GM20000 (cell line): ENCODE measurements around the gene VCAN.
A peak's percentile ranks its signal among the peaks of the same experiment; 100 is the strongest.

Source experiments
- DNase-seq: peaks from one replicate; pipeline ENCODE4 v3.0.0; 2012; ENCODE audit warnings: low spot score
- TF ChIP-seq, protein P1 (sequence below): IDR thresholded peaks from 2 replicates; pipeline ENCODE4 v1.5.1; 2012; ENCODE audit warnings: mild to moderate bottlenecking, control low read depth; ENCODE audit errors: extremely low read depth, missing control alignments

The VCAN gene

DNA sequence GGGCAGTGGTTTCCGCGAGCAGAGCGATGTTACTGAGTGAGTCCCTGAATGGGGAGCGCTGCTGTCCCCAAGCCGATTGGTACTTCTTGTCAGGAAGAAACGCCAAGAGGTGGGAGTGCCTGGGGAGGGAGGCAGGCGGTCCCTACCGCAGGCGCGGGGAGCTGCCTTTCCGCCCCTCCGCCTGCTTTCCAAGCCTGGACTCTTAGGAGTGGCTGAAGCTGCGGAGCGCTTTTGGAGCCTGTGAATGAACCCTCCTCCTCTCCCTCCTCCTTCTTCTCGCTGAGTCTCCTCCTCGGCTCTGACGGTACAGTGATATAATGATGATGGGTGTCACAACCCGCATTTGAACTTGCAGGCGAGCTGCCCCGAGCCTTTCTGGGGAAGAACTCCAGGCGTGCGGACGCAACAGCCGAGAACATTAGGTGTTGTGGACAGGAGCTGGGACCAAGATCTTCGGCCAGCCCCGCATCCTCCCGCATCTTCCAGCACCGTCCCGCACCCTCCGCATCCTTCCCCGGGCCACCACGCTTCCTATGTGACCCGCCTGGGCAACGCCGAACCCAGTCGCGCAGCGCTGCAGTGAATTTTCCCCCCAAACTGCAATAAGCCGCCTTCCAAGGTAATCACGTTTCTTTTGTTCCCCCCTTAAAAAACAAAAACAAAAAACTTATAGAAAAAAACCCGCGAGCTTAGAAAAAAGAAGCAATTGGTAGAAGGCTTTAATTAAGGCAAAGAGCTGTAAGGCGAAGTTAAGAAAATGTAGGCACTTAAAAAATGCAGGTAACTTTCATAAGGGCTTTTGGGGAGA lies at the start of gene VCAN:
Gene VCAN, plus strand, starts transcription at position 340 of the 808 bp plus-strand sequence. CDS start 11,775 bp downstream, outside the sequence.
- peak; percentile 22 for DNase-seq
- TF ChIP-seq, protein P1, sequence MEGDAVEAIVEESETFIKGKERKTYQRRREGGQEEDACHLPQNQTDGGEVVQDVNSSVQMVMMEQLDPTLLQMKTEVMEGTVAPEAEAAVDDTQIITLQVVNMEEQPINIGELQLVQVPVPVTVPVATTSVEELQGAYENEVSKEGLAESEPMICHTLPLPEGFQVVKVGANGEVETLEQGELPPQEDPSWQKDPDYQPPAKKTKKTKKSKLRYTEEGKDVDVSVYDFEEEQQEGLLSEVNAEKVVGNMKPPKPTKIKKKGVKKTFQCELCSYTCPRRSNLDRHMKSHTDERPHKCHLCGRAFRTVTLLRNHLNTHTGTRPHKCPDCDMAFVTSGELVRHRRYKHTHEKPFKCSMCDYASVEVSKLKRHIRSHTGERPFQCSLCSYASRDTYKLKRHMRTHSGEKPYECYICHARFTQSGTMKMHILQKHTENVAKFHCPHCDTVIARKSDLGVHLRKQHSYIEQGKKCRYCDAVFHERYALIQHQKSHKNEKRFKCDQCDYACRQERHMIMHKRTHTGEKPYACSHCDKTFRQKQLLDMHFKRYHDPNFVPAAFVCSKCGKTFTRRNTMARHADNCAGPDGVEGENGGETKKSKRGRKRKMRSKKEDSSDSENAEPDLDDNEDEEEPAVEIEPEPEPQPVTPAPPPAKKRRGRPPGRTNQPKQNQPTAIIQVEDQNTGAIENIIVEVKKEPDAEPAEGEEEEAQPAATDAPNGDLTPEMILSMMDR = no peak

DNA sequence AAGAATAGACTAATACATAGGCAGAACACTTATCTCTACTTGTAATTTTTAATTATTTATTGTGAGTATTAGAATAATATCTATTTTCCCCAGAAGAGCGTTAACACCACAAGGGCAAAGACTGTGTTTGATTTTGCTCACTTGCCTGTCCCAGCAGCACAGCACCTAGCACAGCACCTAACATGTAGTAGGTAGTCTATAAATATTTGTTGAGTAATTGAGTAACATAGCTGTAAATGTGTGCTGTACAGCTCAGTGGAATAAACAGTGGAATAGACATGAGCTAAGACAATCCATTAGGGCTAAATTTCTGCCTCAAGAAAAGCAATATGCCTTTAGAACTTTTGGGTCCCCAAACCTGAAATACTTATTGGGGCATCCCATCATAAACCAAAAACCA lies 49.3 kb upstream of the VCAN start:
- DNase-seq = no peak
- TF ChIP-seq, protein P1 = no peak

DNA sequence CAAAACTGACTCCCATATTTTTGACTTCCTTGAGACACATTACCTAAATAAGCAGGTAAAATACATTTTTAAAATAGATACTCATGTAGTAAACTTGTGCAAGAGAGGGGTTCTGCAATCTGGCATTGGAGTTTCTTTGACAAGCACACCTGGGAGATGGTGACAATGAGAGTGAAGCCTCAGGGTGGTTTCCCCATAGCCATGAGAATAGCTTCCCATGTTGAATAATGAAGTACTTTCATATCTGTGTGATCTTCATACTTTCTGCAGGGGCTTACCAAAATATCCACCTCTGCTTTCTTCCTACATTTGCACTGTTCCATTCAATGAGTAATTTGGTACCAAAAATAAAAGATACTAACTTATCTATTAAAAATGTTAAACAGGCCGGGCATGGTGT lies 44.7 kb upstream of the VCAN start:
- peak; percentile 16 for DNase-seq
- TF ChIP-seq, protein P1 = no peak

DNA sequence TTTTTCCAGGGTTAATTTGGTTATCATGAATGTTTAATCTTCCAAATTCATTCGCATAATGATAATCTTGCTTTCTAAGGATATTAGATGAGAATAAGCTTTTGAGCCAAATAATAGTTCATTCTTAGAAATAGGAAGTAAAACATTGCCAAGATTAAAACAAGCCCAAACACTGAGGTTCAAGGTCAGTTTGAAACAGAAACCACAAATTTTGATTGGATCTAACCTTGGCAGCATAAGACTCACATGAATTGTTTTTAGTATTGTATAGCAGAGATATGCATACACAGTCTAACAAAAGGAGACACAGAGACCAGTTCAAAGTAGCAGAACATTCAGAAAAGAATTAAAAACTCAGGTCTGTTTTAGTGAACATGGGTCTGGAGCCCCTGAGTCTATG lies 43.4 kb upstream of the VCAN start:
- TF ChIP-seq, protein P1 = no peak
- no peak for DNase-seq

DNA sequence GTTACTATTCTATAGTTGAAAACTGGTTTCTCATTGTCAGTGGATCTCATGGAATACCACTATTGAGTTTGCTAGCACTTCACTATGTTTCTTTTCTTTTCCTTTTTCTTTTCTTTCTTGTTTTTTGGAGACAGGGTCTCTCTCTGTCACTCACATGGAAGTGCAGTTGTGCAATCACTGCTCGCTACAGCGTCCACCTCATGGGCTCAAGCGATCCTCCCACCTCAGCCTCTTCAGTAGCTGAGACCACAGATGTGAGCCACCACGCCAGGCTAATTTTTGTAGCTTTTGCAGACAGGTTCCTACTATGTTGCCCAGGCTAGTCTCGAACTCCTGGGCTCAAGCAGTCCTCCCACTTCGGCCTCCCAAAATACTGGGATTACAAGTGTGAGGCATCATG lies 42.7 kb upstream of the VCAN start:
- DNase-seq = no peak
- TF ChIP-seq, protein P1 = no peak

DNA sequence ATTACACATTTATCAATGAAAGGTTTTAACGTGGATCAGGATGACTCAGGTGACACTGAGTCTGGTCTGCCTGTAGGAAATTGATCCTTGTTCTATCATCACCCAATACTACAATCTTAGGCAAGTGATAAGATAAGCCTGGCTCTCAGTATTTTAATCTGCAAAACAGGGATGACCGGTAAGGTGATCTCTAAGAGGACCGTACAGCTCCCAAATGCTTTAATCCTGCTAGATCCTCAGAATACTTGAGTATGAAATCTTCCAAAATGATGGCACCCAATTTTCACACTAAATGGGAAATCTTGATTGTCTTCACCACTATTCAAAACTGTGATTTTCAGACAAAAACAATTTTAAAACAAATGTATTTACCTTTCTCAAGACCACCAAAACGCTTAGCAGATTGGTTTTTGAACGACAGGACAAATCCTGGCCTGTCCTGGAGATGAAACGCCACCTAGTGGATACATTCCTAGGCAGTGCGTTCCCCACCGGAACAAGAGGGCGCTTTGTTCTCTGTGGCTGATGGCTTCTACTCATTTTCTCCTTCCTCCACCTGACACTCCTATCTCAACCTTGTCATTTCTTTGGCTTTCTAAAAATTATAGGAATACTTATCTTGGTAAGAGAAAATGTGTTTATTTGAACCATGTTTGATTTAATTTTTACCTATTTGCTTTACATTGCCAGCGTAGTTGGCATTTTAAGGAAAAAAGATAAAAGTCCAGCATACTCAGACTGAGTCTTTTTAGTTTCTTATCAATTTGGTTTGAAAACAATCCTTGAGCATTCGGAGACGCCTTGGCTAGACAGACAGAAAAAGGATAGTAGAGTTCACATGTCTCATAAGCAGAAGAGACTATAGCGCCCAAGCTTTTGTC lies 41.2 kb upstream of the VCAN start:
- DNase-seq = peak; percentile 62
- TF ChIP-seq, protein P1 = peak; percentile 83

DNA sequence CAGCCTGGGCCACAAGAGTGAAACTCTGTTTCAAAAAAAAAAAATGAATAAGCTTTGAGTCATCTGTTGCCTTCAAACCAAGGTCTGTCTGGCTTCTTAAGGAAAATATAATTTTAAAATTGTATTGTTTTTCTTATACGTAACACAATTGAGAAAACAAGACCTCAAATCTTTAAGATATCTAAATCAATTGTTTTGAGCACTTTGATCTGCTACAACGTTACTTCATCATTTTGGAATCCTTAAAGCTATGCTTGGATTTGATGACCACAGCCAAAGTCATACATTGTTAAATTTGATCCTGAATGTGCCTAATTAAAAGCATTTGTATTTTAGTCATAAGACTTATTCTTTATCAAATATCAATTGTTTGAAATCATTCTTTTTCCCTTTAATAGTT lies 37.7 kb upstream of the VCAN start:
- DNase-seq = no peak
- TF ChIP-seq, protein P1 = no peak
